Effector memory CD8-positive, alpha-beta T cell (primary cell): ENCODE results near the gene KRT81.

ENCODE experiments used
- ATAC-seq: fragments of 150-1000 bp; cut with Tn5 transposase; replicated peaks from 2 replicates; pipeline ENCODE4 v1.10.0; 2021; ENCODE audit warnings: mild to moderate bottlenecking, moderate library complexity
- DNase-seq, 3 experiments: peaks; one replicate each; pipeline ENCODE4 v3.0.0; 2021
- H3K27ac Mint-ChIP-seq, 2 donors: one replicate each; pipeline ENCODE4 v1.8.0; 2022; ENCODE audit warnings: mild to moderate bottlenecking in 2 of 2, mixed read lengths in 2 of 2, moderate library complexity in 2 of 2
- H3K27me3 Mint-ChIP-seq, 2 donors: one replicate each; pipeline ENCODE4 v1.8.0; 2022; ENCODE audit warnings: mixed read lengths in 2 of 2
- H3K36me3 Mint-ChIP-seq: one replicate; pipeline ENCODE4 v1.8.0; 2022; ENCODE audit warnings: mild to moderate bottlenecking, moderate library complexity, mixed read lengths; ENCODE audit not compliant: insufficient read depth
- H3K4me1 Mint-ChIP-seq, 2 donors: one replicate each; pipeline ENCODE4 v1.8.0; 2022; ENCODE audit warnings: low read depth in 2 of 2, mixed read lengths in 2 of 2
- H3K4me3 Mint-ChIP-seq, 2 donors: one replicate each; pipeline ENCODE4 v1.8.0; 2022; ENCODE audit warnings: mild to moderate bottlenecking in 2 of 2, mixed read lengths in 2 of 2, moderate library complexity in 2 of 2
- H3K9me3 Mint-ChIP-seq, 2 donors: one replicate each; pipeline ENCODE4 v1.8.0; 2022; ENCODE audit warnings: mixed read lengths in 2 of 2
- total RNA-seq, 9 experiments: gene quantifications; one replicate each; lab custom pipeline; 2026; lab: John Stamatoyannopoulos, UW

The KRT81 gene
- 0 to 0.06 (median 0) reads per million in 9 experiments for total RNA-seq

GRCh38 chr12:52291267-52291935 is at the start of gene KRT81:
KRT81 (minus strand) TSS chr12:52291534; CDS start chr12:52291465, 69 bp downstream.
- DNase-seq (no peak), ATAC-seq (no peak)
- no peak within 1 kb of the TSS for H3K27ac Mint-ChIP-seq
- H3K9me3 Mint-ChIP-seq = no peaks in the 10 kb centered on the region
- H3K4me3 Mint-ChIP-seq = no peak within 1 kb of the TSS
- peaks cover 12 to 13% of the 10 kb centered on the region in 2 donors for H3K4me1 Mint-ChIP-seq
- peaks cover 8 to 36% of the 10 kb centered on the region in 2 donors for H3K27me3 Mint-ChIP-seq
- no peaks in the 10 kb centered on the region for H3K36me3 Mint-ChIP-seq

- no peaks in the 10 kb centered on the region for H3K36me3 Mint-ChIP-seq
- H3K27ac Mint-ChIP-seq = no peak overlapping the region
- no peaks in the 10 kb centered on the region for H3K4me1 Mint-ChIP-seq
- no peak overlapping the region for H3K4me3 Mint-ChIP-seq
- no peaks in the 10 kb centered on the region for H3K9me3 Mint-ChIP-seq
- ATAC-seq (no peak), DNase-seq (no peak)
- H3K27me3 Mint-ChIP-seq = peaks cover 14 to 75% of the 10 kb centered on the region in 2 donors
Observed at GRCh38 chr12:52338241-52338960, 47.1 kb upstream of the KRT81 start.

GRCh38 chr12:52337054-52337453 is 45.7 kb upstream of the KRT81 start:
- no peak overlapping the region for H3K27ac Mint-ChIP-seq
- peaks cover 14 to 69% of the 10 kb centered on the region in 2 donors for H3K27me3 Mint-ChIP-seq
- no peak overlapping the region for H3K4me3 Mint-ChIP-seq
- no peaks in the 10 kb centered on the region for H3K4me1 Mint-ChIP-seq
- H3K9me3 Mint-ChIP-seq = no peaks in the 10 kb centered on the region
- no peak for ATAC-seq
- no peak for DNase-seq
- no peaks in the 10 kb centered on the region for H3K36me3 Mint-ChIP-seq

GRCh38 chr12:52336641-52337040 is 45.3 kb upstream of the KRT81 start:
- DNase-seq (no peak), ATAC-seq (no peak)
- no peaks in the 10 kb centered on the region for H3K36me3 Mint-ChIP-seq
- peaks cover 18 to 69% of the 10 kb centered on the region in 2 donors for H3K27me3 Mint-ChIP-seq
- no peaks in the 10 kb centered on the region for H3K9me3 Mint-ChIP-seq
- no peaks in the 10 kb centered on the region for H3K4me1 Mint-ChIP-seq
- H3K4me3 Mint-ChIP-seq = no peak overlapping the region
- no peak overlapping the region for H3K27ac Mint-ChIP-seq

GRCh38 chr12:52335598-52336262 is 44.4 kb upstream of the KRT81 start:
- H3K27ac Mint-ChIP-seq = no peak overlapping the region
- H3K36me3 Mint-ChIP-seq = no peaks in the 10 kb centered on the region
- no peaks in the 10 kb centered on the region for H3K9me3 Mint-ChIP-seq
- H3K27me3 Mint-ChIP-seq = peaks cover 21 to 64% of the 10 kb centered on the region in 2 donors
- DNase-seq = no peak
- ATAC-seq = no peak
- no peaks in the 10 kb centered on the region for H3K4me1 Mint-ChIP-seq
- no peak overlapping the region for H3K4me3 Mint-ChIP-seq

- Mint-ChIP-seq H3K4me1 (no peaks in the 10 kb centered on the region), H3K27ac (no peak overlapping the region), H3K9me3 (no peaks in the 10 kb centered on the region), H3K36me3 (peaks cover 2% of the 10 kb centered on the region), H3K27me3 (peaks cover 21 to 54% of the 10 kb centered on the region in 2 donors), H3K4me3 (no peak overlapping the region)
- ATAC-seq (no peak), DNase-seq (no peak)
Observed at GRCh38 chr12:52334185-52334584, 42.9 kb upstream of the KRT81 start.

- H3K4me1 Mint-ChIP-seq = no peaks in the 10 kb centered on the region
- ATAC-seq = no peak
- no peak overlapping the region for H3K4me3 Mint-ChIP-seq
- no peak overlapping the region for H3K27ac Mint-ChIP-seq
- H3K27me3 Mint-ChIP-seq = peaks cover 14 to 50% of the 10 kb centered on the region in 2 donors
- peaks cover 4% of the 10 kb centered on the region for H3K36me3 Mint-ChIP-seq
- DNase-seq = no peak
- H3K9me3 Mint-ChIP-seq = no peaks in the 10 kb centered on the region
Observed at GRCh38 chr12:52333321-52333720, 42.0 kb upstream of the KRT81 start.

- Mint-ChIP-seq H3K4me3 (no peak overlapping the region), H3K9me3 (no peaks in the 10 kb centered on the region), H3K36me3 (peaks cover 4% of the 10 kb centered on the region), H3K27me3 (peaks cover 14 to 45% of the 10 kb centered on the region in 2 donors), H3K4me1 (peaks cover 4 to 7% of the 10 kb centered on the region in 2 donors), H3K27ac (no peak overlapping the region)
- DNase-seq (no peak), ATAC-seq (no peak)
Observed at GRCh38 chr12:52332381-52332780, 41.0 kb upstream of the KRT81 start.

GRCh38 chr12:52331833-52332232 is 40.5 kb upstream of the KRT81 start:
- Mint-ChIP-seq H3K36me3 (peaks cover 4% of the 10 kb centered on the region), H3K27ac (no peak overlapping the region), H3K4me1 (peaks cover 8 to 10% of the 10 kb centered on the region in 2 donors), H3K27me3 (peaks cover 14 to 45% of the 10 kb centered on the region in 2 donors), H3K9me3 (no peaks in the 10 kb centered on the region), H3K4me3 (no peak overlapping the region)
- no peak for DNase-seq
- ATAC-seq = no peak

- H3K4me3 Mint-ChIP-seq = no peak overlapping the region
- ATAC-seq = no peak
- no peak overlapping the region for H3K27ac Mint-ChIP-seq
- peaks cover 4% of the 10 kb centered on the region for H3K36me3 Mint-ChIP-seq
- no peaks in the 10 kb centered on the region for H3K9me3 Mint-ChIP-seq
- H3K4me1 Mint-ChIP-seq = peaks cover 8 to 10% of the 10 kb centered on the region in 2 donors
- H3K27me3 Mint-ChIP-seq = peaks cover 14 to 45% of the 10 kb centered on the region in 2 donors
- no peak for DNase-seq
Observed at GRCh38 chr12:52331039-52331438, 39.7 kb upstream of the KRT81 start.

- H3K9me3 Mint-ChIP-seq = no peaks in the 10 kb centered on the region
- ATAC-seq = no peak
- H3K27me3 Mint-ChIP-seq = peaks cover 28 to 41% of the 10 kb centered on the region in 2 donors
- no peak overlapping the region for H3K4me3 Mint-ChIP-seq
- H3K27ac Mint-ChIP-seq = no peak overlapping the region
- peaks cover 4% of the 10 kb centered on the region for H3K36me3 Mint-ChIP-seq
- no peak for DNase-seq
- H3K4me1 Mint-ChIP-seq = peaks cover 8 to 10% of the 10 kb centered on the region in 2 donors
Observed at GRCh38 chr12:52327830-52328500, 36.6 kb upstream of the KRT81 start.

GRCh38 chr12:52327052-52327829 is 35.9 kb upstream of the KRT81 start:
- ATAC-seq = peak; percentile 97

GRCh38 chr12:52324153-52324444 is 32.8 kb upstream of the KRT81 start:
- DNase-seq (no peak), ATAC-seq (no peak)
- no peak overlapping the region for H3K27ac Mint-ChIP-seq
- H3K27me3 Mint-ChIP-seq = peaks cover 48 to 61% of the 10 kb centered on the region in 2 donors
- peaks cover 10 to 11% of the 10 kb centered on the region in 2 donors for H3K4me1 Mint-ChIP-seq
- no peaks in the 10 kb centered on the region for H3K9me3 Mint-ChIP-seq
- peaks cover under 1% of the 10 kb centered on the region for H3K36me3 Mint-ChIP-seq
- H3K4me3 Mint-ChIP-seq = no peak overlapping the region

More at GRCh38 chr12:52327052-52327829, 35.9 kb upstream of the KRT81 start:
- no peak overlapping the region for H3K27ac Mint-ChIP-seq
- DNase-seq = peak; percentile 57 to 69 (median 65)
- no peaks in the 10 kb centered on the region for H3K9me3 Mint-ChIP-seq
- peaks cover 4% of the 10 kb centered on the region for H3K36me3 Mint-ChIP-seq
- H3K4me3 Mint-ChIP-seq = no peak overlapping the region
- peaks cover 8 to 10% of the 10 kb centered on the region in 2 donors for H3K4me1 Mint-ChIP-seq
- peaks cover 35 to 46% of the 10 kb centered on the region in 2 donors for H3K27me3 Mint-ChIP-seq
